Right kidney (tissue), 1 donor: ENCODE data around the gene ULK3.

Experiments used
- DNase-seq: peaks from one replicate; pipeline ENCODE4 v3.0.0-alpha.2; 2016

The ULK3 gene

DNA sequence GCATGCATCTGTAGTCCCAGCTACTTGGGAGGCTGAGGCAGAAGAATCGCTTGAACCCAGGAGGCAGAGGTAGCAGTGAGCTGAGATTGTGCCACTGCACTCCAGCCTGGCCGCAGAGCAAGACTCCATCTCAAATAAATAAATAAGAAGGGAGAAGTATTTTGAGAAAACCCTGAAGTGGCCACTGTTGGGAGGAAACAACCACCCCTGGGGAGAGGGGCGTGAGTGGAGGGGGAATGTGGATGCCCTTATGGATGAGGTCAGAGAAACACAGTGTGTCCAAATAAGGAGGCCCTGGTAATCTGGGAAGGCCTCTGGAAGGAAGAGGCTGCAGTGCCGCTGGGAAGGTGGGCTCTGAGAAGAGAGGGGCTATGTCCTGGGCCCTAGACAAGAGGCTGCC is 20.7 kb downstream of the ULK3 start:
- DNase-seq = no peak

DNA sequence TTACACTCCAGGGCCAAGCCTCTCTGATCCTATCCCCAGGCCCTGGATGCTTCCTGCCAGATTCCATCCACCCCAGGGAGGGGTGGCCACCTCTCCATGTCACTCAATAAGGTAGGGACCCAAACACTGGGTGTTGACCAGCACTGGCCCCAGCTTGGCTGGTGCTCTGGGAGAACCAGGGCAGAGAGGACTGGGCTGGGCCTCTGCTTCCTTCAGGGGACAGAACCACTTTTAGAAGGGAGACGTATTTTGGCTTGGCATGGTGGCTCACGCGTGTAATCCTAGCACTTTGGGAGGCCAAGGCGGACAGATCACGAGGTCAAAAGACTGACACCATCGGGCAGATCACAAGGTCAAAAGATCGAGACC is 21.2 kb downstream of the ULK3 start:
- DNase-seq = no peak

GRCh38 chr15:74821091-74821789 is 21.7 kb downstream of the ULK3 start:
- DNase-seq = no peak

DNA sequence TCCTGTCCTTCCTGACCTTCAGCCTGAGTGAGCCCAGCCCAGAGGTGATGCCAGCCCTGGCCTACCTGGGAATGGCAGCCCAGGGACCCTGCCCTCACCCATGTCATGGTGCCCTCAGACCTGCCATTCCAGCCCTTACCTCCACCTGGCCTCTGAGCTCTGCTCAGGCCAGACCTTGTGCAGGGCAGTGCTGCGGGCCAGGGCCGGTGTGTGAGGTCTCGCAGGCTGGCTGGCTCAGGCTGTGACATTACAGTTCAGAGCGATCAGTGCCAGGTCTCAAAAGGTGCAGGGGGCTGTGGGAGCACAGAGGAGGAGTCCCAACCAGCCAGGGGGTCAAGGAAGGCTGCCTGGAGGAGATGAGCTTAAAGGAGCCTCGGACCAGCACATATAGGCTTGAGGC is 22.9 kb downstream of the ULK3 start:
- DNase-seq = no peak

DNA sequence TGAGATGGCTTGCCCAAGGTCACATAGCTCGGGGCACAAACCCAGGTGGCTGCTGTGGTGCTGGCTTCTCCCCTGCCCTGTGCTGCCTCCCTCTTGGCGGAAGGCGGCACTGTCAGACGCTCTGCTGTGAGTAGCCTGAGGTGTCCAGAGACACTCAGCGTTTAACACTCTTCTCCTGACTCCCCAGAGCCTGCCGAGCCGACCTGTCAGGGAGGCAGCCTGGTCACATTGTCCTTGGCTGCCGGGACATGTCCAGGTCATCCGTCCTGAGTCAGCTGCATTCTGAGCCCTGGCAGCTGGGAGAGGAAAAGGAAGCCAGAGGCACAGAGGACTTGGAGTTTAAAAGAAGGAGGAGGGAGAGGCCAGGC is 25.6 kb downstream of the ULK3 start:
- no peak for DNase-seq

DNA sequence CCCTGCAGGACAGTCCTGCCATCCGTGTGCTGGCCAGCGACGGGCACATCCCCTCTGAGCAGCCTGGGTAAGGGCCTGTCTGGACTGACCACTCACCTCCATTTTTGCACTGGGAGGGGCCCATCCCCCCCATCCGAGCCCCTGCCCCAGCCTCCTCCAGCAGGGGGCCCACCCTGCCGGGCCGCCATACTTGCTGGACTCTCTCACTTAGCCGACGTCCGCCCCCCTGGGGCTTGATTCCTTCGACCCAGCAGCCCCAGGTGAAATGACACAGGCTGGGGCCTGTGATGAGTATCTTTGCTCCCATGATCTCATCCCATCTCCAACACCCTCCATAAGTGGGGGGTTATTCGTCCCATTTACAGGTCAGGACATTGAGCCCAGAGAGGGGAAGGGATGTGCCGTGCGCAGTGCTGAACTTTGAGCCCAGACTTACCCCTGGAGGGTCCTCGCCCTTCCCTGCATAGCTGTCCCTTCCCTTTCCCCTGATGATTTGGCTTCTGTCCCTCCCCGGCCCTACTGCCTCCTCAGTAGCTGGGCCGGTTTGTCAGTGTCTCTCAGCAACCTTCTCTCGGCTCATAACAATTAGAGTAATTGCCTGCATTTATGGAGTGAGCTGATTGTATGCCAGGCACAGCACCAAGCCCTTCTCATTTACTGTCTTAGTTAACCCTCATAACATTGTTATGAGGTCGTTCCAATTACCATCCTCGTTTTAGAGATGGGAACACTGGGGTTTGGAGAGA is 26.2 kb downstream of the ULK3 start:
- no peak for DNase-seq

DNA sequence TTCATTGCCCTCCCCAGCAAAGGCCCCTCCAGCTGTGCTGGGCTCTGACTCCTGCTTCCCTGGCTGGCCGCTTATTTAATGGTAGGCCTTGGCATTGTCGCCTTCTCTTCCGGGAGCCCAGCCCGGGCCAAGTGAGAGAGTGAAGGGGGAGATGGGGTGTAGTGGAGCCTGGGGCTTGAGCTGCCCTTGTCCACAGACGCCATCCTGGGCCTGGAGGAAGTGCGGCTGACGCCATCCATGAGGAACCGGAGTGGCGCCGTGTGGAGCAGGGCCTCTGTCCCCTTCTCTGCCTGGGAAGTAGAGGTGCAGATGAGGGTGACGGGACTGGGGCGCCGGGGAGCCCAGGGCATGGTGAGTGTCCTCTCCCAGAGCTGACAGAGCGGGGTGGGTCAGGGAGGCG is 27.0 kb downstream of the ULK3 start:
- DNase-seq = no peak

- no peak for DNase-seq
Observed at GRCh38 chr15:74815121-74815934, 27.6 kb downstream of the ULK3 start.

DNA sequence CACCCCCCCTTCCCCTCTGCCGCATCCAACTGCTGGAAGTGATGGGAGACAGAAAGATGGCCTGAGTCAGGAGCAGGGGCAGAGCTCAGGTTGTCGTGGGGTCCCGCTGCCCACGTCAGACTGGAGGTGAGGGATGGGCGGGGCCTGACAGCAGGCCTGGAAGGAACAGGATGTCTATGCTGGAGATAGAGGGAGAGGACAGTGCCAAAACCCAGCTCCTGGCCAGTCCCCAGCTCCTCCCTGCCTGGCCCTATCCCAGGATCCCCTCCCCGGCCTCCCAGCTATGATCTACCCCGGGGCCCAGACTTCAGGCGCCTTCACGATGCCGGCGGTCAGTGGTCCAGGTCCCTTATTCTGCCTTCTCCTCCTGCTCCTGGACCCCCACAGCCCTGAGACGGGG is 30.4 kb downstream of the ULK3 start, which contains the start of gene LMAN1L:
TSS of gene LMAN1L (plus strand) at position 303 of the 400 bp plus-strand sequence. CDS start at position 323, 20 bp downstream.
- no peak for DNase-seq

- DNase-seq = no peak
Observed at GRCh38 chr15:74809956-74810355, 33.0 kb downstream of the ULK3 start.

DNA sequence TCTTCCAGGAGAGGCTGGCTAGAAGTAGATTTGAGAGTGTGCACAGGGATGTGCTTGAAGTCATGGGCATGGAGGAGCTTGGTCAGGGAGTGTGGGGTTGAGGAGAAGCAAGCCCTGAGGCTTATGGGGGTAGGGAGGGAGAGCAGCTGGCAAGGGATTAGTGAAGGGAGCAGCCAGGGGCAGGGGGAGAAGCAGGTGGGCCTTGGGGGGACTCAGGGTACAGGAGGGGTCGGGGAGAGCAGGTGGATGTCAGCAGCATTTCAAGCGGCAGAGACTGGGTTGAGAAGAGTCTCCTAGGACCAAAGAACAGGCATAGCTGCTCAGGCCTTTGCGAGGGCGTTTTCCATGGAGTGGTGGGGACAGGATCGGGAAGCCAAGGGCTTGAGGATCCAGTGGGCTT is 33.7 kb downstream of the ULK3 start:
- no peak for DNase-seq

GRCh38 chr15:74808840-74809229 is 34.1 kb downstream of the ULK3 start:
- DNase-seq = no peak

- no peak for DNase-seq
Observed at GRCh38 chr15:74808078-74808839, 34.7 kb downstream of the ULK3 start.

DNA sequence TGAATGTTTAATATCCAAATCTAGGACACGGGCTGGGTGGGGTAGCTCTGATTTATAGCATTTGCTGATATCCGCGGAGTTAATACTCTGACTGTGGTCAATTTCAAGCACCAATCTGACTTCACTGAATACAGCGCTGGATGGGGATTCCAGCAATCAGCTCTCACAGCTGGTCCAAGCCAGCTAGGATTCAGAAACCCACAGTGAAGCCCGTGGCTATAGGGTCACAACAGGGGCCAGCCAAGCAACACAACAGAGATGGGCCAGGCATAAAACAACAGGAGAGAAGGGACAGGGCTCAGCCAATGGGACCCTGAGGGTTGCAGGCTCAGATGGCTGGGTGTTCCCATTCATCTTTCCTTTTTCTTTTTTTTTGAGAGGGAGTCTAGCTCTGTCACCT is 35.7 kb downstream of the ULK3 start:
- DNase-seq = no peak

DNA sequence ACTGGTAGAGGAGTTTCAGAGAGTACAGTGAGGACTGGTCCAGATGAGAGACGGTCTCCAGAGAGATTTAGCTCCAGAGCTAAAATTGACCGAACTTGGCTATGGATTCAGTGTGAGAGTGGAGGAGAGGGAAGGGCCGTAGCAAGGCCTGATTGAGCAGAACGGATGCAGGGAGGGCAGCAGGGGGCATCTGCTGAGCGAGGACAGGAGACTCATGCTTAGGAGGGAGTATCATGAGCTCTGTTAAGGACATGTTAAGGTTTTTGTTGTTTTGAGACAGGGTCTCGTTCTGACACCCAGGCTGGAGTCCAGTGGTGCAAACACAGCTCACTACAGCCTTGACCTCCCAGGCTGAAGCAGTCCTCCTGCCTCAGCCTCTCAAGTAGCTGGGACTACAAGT is 38.0 kb downstream of the ULK3 start:
- DNase-seq = no peak

DNA sequence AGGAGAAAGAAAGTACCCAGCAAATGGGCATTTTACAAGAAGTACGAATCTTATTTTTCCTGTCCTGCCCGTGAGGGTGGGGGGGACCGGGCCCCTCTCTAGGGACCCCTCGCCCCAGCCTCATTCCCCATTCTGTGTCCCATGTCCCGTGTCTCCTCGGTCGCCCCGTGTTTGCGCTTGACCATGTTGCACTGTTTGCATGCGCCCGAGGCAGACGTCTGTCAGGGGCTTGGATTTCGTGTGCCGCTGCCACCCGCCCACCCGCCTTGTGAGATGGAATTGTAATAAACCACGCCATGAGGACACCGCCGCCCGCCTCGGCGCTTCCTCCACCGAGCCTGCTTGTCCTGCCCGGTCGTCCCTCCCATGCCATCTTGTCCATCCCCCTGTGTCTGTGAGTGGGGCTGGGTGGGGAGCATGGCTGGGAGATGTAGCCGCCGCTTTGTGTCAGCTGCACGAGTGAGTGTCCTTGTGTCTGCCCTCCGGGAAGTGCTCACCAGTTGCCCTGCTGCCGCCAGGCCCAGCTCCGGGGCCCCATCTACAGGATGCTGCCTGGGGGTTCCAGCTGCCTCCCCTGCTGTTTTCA is 40.0 kb downstream of the ULK3 start:
- DNase-seq = no peak

DNA sequence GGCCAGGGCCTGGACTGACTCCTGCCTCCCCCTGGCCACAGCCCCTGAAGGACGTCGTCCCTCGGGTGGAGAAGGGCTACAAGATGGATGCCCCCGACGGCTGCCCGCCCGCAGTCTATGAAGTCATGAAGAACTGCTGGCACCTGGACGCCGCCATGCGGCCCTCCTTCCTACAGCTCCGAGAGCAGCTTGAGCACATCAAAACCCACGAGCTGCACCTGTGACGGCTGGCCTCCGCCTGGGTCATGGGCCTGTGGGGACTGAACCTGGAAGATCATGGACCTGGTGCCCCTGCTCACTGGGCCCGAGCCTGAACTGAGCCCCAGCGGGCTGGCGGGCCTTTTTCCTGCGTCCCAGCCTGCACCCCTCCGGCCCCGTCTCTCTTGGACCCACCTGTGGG is 40.7 kb downstream of the ULK3 start:
- DNase-seq = no peak

DNA sequence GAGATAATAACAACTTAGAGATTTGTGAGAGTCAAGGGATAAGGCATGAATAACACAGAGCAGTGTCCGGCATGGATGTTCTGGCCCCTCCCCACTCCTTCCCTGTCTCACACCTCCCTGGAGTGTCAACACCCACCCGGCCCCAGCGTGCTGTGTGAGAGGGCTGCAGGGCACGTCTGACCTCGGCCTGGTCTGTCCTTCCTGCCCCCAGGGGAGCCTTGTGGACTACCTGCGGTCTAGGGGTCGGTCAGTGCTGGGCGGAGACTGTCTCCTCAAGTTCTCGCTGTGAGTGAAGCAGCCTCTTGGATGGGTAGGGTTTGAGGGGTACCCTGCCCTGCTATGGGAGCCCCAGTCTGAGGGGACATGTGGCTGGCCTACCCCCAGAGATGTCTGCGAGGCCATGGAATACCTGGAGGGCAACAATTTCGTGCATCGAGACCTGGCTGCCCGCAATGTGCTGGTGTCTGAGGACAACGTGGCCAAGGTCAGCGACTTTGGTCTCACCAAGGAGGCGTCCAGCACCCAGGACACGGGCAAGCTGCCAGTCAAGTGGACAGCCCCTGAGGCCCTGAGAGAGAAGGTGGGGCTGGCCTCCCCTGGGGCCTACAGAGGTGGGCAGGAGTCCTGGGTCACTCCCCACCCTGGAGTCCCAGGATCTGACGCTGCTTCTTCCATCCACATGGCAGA is 41.5 kb downstream of the ULK3 start:
- no peak for DNase-seq

GRCh38 chr15:74800559-74801094 is 42.3 kb downstream of the ULK3 start:
- no peak for DNase-seq

- no peak for DNase-seq
Observed at GRCh38 chr15:74799856-74800558, 42.9 kb downstream of the ULK3 start.
